GM21529 (cell line): ENCODE measurements around the gene OAT.

ENCODE experiments used
- ATAC-seq: cut with Tn5 transposase; IDR thresholded peaks from one replicate; pipeline ENCODE4 v1.9.1; 2021; ENCODE audit not compliant: unreplicated experiment

Gene OAT

GRCh38 chr10:124356701-124357560 is 61.8 kb downstream of the OAT start:
- no peak for ATAC-seq

GRCh38 chr10:124354411-124355382 is 64.0 kb downstream of the OAT start:
- peak; percentile 57 for ATAC-seq

GRCh38 chr10:124353896-124354295 is 64.8 kb downstream of the OAT start:
- ATAC-seq, result no peak

- ATAC-seq, result no peak
These were observed 65.5 kb downstream of the OAT start for GRCh38 chr10:124353091-124353815.

GRCh38 chr10:124351481-124352220 is 67.1 kb downstream of the OAT start:
- no peak for ATAC-seq

- ATAC-seq, result no peak
These were observed 67.9 kb downstream of the OAT start for GRCh38 chr10:124350806-124351205.

- ATAC-seq, result no peak
These were observed 68.8 kb downstream of the OAT start for GRCh38 chr10:124349996-124350280.

GRCh38 chr10:124349231-124349995 is 69.3 kb downstream of the OAT start:
- ATAC-seq, result no peak

GRCh38 chr10:124348801-124349200 is 69.9 kb downstream of the OAT start:
- ATAC-seq, result no peak

GRCh38 chr10:124347956-124348355 is 70.8 kb downstream of the OAT start:
- ATAC-seq, result no peak
